Sigmoid colon (tissue), 4 donors: ENCODE data around the gene SNRNP40.

ENCODE experiments used
- CTCF ChIP-seq, 4 experiments: fragments of 450-650 bp in 3 of 4; fragments of 200-600 bp in 1 of 4; IDR thresholded peaks; one replicate each; pipeline ENCODE4 v1.5.1; 2016 to 2019; ENCODE audit warnings: antibody characterized with exemption in 4 of 4, mild to moderate bottlenecking in 3 of 4, moderate library complexity in 2 of 4
- POLR2A ChIP-seq, 2 donors: fragments of 450-650 bp; IDR thresholded peaks; one replicate each; pipeline ENCODE4 v1.6.1; 2016; ENCODE audit warnings: antibody characterized with exemption in 2 of 2, mild to moderate bottlenecking in 2 of 2, moderate library complexity in 2 of 2
- POLR2AphosphoS5 ChIP-seq, 4 donors: sonication (generic); formaldehyde crosslinking; IDR thresholded peaks; one replicate each; pipeline ENCODE4 v1.6.1; 2017; ENCODE audit warnings: antibody characterized with exemption in 4 of 4

GRCh38 chr1:31263408-31263807 is 33.2 kb downstream of the SNRNP40 start:
- TF ChIP-seq CTCF (IDR thresholded peaks at IDR 0.05) = no peak
- no peak for TF ChIP-seq POLR2AphosphoS5 (IDR thresholded peaks at IDR 0.05)
- TF ChIP-seq POLR2A (IDR thresholded peaks at IDR 0.05) = no peak
